ENCODE data around the gene FAM200C.

FAM200C gene

DNA sequence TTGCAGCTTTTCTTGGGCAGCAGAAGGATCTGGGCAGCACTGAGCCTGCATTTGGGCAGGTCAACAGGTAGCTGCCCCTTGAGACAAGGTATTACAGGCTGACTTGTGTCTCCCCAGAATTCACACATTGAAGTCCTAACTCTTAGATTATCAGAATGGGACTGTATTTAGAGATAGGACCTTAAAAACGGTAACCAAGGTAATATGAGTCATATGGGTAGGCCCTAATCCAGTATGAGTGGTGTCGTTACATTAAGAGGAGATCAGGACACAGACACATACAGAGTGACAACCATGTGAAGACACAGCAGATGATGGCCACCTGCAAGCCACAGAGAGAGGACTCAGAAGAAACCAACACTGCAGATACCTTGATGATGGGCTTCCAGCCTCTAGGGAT, 32.6 kb downstream of the FAM200C start:
- FAIRE-seq: no peak
- TF ChIP-seq POLR2A (IDR thresholded peaks at IDR 0.05; ENCODE audit: low read depth, low read length): no peak

DNA sequence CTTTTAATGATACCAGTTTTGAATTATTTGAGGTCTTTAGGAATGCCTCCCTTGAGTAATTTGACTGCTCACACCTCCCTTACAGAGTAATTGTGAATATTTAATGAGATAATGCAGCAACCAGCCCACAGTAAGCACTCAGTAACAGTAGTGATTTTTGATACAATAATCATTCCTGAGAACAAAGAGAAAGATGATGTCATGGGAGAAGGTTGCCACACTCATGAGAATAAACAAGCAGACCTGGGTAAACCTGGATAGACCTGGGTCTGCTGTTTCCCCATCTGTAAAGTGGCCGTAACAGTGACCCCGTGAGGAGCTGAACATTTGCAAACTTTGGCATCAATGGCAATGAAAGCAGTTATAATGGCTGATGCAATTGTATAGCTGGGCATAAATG, 33.6 kb downstream of the FAM200C start:
- TF ChIP-seq POLR2A (IDR thresholded peaks at IDR 0.05; ENCODE audit: low read depth, low read length): no peak
- DNase-seq (ENCODE audit: insufficient read length, low spot score) (no peak), FAIRE-seq (no peak)

More for the DNA sequence above, 32.6 kb downstream of the FAM200C start:
- no peak for DNase-seq (ENCODE audit: insufficient read length, low spot score)

DNA sequence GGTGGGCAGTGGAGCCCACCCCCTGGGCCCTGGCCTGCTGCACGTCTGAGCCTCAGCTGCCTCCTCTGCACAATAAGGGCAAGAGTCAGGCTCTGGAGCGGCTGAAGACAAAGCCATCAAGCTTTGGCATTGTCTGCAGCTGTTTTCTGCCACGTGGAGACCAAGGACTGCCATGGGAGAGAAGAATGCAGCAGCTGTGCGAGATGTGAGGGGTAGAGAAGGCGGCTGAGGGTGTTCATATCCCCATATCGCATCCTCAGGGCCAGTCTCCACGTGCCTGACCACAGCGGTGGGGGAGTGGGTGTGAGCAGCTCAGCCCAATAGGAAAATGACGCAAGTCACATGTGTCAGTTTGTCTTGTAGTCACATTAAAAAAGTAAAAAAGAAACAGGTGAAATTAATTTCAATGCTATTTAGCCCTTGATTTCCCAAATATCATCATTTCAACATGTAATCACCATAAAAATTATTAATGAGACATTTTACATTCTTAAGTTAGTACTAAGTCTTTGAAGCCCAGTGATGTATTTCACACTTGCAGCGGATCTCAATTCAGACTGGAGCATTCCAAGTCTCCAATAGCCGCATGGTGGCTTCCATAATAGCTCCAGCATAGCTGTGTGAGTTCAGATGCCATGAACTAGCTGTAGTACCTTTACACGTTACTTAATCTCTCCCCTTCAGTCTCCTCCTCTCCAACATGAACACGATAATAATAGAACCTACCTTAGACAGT, 36.0 kb downstream of the FAM200C start:
- TF ChIP-seq POLR2A (IDR thresholded peaks at IDR 0.05; ENCODE audit: low read depth, low read length): no peak
- no peak for FAIRE-seq

DNA sequence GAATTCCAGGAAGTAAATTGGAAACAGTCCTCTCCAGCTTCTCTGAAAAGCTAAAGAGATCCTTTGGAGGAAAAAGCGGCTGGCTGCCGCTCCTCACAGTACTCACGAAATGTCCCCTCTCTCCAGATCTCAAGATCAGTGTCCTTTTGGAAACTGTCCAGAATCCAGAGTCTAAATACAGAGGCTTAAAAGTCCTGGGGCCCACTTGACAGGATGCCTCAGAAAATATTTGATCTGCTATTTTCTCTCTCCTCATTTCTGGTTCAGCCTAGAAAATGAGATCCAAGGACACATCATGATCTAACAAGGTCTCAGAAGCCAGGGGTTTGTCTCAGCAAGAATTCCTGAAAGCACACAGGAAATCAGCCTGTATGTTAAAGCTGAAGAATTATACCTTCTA, 36.6 kb downstream of the FAM200C start:
- no peak for TF ChIP-seq POLR2A (IDR thresholded peaks at IDR 0.05; ENCODE audit: low read depth, low read length)
- DNase-seq (ENCODE audit: insufficient read length, low spot score) (no peak), FAIRE-seq (no peak)

More for the DNA sequence above, 36.0 kb downstream of the FAM200C start:
- no peak for DNase-seq (ENCODE audit: insufficient read length, low spot score)

DNA sequence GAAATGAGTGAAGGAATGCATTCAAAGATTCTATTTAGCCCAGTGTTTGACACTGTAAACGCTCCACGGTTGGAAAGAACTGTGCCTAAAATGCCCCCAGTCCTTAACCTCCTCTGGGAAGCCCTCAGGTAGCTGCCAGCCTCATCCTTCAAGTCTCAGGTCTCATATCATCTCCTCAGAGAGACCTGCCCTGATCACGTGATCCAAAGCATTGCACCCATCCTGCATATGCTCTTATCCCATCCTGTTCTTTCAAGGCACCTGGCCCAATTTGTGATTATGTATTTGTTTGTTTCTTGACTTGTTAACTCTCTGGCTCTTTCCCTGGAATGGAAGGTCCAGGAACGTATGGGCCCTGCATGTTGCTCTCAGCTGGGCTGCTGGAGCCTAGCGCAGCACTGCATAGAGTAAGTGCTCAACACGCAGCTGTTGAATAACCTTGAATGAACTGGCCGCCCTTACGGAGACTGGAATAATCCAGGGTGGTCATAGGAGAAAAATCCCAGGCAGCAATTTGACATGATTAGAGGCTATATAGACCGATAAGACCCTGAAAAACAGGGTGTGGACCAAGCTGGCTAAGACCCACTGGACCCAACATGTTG, 38.1 kb downstream of the FAM200C start:
- no peak for TF ChIP-seq POLR2A (IDR thresholded peaks at IDR 0.05; ENCODE audit: low read depth, low read length)
- FAIRE-seq (no peak), DNase-seq (ENCODE audit: insufficient read length, low spot score) (no peak)

DNA sequence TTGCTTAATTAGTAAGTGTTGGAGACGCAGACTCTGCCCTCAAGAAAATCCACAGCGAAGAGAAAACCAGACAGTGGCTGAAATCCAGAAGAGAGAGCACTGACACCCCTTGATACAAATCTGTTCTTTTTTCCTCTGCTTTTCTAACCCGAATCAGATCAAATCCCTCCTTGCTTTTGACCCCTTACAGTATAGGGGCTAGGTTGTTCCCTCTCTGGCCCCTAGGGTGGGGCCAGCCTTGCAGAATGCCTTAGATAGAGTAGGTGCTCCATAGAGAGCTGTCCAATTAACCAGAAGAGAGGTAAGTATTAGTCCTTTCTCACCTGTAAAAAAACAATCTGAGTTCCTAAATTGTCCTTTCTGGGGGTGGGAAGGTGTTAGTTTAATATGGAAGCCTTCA, 39.5 kb downstream of the FAM200C start:
- TF ChIP-seq POLR2A (IDR thresholded peaks at IDR 0.05; ENCODE audit: low read depth, low read length): no peak
- FAIRE-seq (no peak), DNase-seq (ENCODE audit: insufficient read length, low spot score) (no peak)

DNA sequence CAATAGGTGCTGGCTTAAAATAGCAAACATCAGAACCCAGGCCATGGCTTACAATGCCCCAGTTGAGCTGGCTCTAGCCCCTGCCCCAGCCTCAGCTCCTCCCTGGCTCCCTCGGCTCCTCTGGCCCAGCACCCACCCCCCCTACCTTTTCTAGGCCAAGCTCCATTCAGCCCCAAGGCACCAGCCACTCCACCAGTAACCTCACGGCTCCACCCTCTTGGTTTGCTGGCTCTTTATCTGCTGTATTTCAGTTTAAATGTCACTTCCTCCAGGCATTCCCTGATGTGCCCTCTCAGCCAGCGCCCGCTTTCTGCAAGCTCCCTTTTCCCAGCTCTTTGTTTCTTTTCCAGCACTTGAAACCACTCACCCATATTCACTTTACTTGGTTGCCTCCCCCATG, 40.0 kb downstream of the FAM200C start:
- no peak for TF ChIP-seq POLR2A (IDR thresholded peaks at IDR 0.05; ENCODE audit: low read depth, low read length)
- DNase-seq (ENCODE audit: insufficient read length, low spot score) (no peak), FAIRE-seq (no peak)

DNA sequence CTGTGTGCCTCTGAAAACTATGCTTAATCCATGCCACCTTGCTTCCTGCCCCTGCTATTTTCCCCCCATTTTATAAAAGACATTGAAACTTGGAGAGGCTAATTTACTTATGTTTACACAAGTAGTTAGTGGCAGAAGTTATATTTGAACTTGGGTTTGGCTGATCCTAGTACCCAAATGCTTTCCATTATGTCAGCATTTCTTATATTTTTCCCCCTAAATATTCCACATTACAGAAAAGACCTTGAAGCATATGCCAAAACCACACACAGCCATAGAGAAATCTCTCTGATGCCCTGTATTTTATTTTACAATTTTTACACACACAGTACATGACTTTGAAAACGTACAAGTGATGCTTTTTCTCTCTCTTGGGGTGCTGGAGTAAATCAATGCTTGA, 40.6 kb downstream of the FAM200C start:
- DNase-seq (ENCODE audit: insufficient read length, low spot score) (no peak), FAIRE-seq (no peak)
- TF ChIP-seq POLR2A (IDR thresholded peaks at IDR 0.05; ENCODE audit: low read depth, low read length): no peak

DNA sequence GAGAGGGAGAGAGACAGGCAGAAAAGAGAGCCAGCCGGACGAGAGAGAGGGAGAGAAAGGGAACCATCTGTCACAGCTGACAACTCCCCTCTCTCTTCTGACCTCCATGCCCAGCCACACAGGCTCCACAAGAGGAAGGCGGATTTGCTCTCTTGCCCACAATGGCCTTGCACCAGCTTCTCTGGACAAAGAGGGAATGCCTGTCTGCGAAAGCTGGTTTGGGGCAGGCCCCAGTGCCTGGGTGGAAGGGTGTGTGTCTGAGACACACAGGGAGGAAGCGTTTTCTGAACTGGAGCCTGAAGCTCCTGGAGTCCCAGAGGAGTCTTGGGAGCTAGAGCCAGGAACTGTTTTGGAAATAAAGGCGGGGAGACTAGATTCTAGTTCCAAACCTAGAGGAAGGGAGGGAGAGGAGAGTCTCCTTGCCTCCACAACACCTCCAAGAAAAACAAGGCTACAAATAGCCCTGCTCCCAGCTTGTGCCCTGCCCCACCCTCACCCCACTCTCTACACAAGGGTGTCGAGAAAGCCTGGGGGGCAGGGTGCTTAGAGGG, 41.9 kb downstream of the FAM200C start:
- FAIRE-seq (no peak), DNase-seq (ENCODE audit: insufficient read length, low spot score) (no peak)
- no peak for TF ChIP-seq POLR2A (IDR thresholded peaks at IDR 0.05; ENCODE audit: low read depth, low read length)

DNA sequence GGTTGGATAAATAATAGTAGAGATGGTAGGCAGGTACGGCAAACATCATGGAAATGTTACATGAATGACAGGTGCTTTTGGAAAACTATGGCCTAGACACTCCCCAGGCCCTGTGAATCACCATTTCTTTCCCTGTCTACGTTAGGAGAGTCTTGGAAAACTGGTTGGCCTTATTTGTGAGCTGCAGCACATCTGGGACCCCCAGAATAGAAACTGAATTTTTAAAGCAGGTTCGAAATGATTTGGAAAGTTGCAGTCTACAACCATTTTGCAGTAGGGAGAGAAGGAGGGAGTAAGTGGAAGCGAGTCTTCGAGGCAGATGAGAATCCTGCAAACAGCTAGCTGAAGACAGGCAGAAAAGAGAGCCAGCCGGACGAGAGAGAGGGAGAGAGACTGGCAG, 42.5 kb downstream of the FAM200C start:
- no peak for FAIRE-seq
- no peak for DNase-seq (ENCODE audit: insufficient read length, low spot score)
- TF ChIP-seq POLR2A (IDR thresholded peaks at IDR 0.05; ENCODE audit: low read depth, low read length): no peak

DNA sequence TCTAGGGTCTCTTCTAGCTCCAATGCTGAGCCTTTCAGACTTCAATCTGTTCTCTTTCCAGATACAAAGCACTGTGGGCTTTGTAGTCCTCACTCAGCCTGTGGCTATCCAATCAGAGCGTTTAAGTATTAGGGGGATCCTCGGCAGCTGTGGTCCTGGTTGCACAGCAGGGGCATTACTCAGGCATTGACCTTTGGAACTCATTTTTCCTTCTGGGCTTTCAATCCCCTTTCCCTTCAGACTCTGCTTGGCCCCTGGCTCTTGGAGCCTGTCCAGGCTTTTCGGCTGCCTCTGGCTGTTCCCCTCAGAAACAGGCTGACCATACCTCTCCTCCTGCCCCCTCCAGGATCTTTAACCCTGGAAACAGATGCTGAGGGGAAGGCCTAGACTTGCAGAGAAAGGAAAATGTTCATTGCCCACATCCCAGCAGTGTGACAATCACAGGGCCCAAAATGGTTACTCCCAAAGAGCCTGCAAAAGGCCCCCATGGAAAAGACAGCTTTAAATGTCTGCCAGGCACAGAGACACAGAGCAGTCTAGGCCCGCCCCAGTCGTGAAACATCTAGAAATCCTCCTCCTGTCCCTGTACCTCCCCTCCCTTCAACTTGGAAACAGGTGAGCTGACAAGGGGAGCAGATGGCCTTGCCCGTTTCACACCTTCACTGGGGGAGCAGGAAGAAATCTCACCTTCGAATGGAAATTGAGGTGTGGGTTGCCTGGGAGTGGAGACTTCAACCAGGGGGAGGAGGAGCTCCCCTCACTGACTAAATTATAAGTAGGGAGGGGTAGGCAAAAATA, 43.1 kb downstream of the FAM200C start:
- FAIRE-seq (no peak), DNase-seq (ENCODE audit: insufficient read length, low spot score) (no peak)
- TF ChIP-seq POLR2A (IDR thresholded peaks at IDR 0.05; ENCODE audit: low read depth, low read length): no peak

DNA sequence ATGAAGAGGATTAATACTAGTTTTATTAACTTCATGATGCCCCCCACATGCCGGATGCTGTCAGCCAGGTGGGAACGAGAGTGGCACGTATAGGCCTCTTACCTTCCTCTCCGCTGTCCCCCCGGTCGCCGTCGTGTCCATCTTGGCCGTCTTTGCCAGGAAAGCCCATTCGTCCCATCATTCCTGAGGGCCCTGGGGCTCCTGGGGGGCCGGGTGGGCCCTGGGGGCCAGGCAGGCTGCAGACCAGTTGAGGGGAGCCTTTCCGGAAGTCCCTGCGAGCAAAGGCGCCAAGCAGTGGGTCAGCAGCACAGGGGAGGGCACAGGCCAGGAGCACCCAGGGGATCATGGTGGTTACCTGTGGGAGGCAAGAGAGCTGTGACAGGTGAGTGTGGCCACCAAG, 45.2 kb downstream of the FAM200C start:
- no peak for TF ChIP-seq POLR2A (IDR thresholded peaks at IDR 0.05; ENCODE audit: low read depth, low read length)
- no peak for FAIRE-seq
- DNase-seq (ENCODE audit: insufficient read length, low spot score): no peak

DNA sequence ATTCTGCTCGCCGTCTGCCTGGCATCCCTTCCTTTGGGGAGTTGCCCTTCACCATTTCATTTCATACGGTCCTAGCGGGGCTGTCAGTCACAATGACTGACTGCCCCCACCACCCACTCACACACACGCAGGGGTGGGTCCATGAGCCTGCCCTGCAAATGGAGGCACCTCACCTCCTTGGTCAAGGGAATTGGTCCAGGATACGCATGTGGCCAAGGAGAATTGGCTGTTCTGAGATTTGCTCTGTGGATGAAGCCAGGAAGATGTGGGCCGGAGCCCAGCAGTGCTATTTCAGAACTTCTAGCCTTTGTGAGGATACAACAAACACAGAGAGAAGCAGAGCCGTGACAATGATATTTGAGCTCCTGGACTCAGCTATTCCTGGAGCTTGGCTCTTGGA, 46.5 kb downstream of the FAM200C start:
- TF ChIP-seq POLR2A (IDR thresholded peaks at IDR 0.05; ENCODE audit: low read depth, low read length): no peak
- DNase-seq (ENCODE audit: insufficient read length, low spot score) (no peak), FAIRE-seq (no peak)

DNA sequence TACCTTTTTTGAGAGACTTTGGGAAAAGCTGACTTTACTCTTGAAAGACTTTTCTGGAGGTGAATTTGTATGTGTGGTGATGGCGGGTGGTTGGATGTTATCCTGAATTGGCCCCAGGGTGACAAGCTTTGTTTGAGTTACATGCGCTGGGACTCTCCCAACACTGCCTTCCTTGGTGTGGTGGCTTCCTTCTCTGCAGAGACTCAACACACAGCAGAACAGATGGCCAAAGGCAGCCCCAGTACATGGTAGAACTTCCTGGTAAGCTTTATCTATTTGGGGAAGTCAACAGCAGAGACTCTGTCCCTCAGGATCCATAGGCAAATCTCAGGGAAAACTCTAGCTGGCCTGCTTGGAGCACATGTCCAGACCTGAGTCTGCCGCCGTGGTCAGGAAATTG, 47.5 kb downstream of the FAM200C start:
- no peak for TF ChIP-seq POLR2A (IDR thresholded peaks at IDR 0.05; ENCODE audit: low read depth, low read length)
- DNase-seq (ENCODE audit: insufficient read length, low spot score): no peak
- no peak for FAIRE-seq

Data from H54 (cell line).